Activated CD4-positive, alpha-beta T cell treated with anti-CD3 and anti-CD28 coated beads, Interleukin-2, amount 10 ng/mL, durations not matched to agents 24 days and 14 days (primary cell): ENCODE results near the gene FARP2. TPM values are rescaled to one million over a fixed set of nuclear protein-coding genes. Genes with fewer than 3 reads are reported as not detected.

ENCODE experiments used
- DNase-seq: peaks from one replicate; pipeline ENCODE4 v3.0.0; 2022
- H3K27ac Mint-ChIP-seq: one replicate; pipeline ENCODE4 v1.8.0; 2022; ENCODE audit warnings: mild to moderate bottlenecking, mixed read lengths
- H3K27me3 Mint-ChIP-seq: one replicate; pipeline ENCODE4 v1.8.0; 2022; ENCODE audit warnings: mixed read lengths
- H3K36me3 Mint-ChIP-seq: one replicate; pipeline ENCODE4 v1.8.0; 2022; ENCODE audit warnings: low read depth, mild to moderate bottlenecking, mixed read lengths
- H3K4me1 Mint-ChIP-seq: one replicate; pipeline ENCODE4 v1.8.0; 2021; ENCODE audit warnings: mixed read lengths
- H3K4me3 Mint-ChIP-seq: one replicate; pipeline ENCODE4 v1.8.0; 2022; ENCODE audit warnings: mild to moderate bottlenecking, moderate library complexity, mixed read lengths
- H3K9me3 Mint-ChIP-seq: one replicate; pipeline ENCODE4 v1.8.0; 2021; ENCODE audit warnings: mixed read lengths
- intact Hi-C: fragments of 100-400 bp; cut with micrococcal nuclease; formaldehyde crosslinking; loops from one replicate; pipeline ENCODE4 v1.15.1; 2023
- total RNA-seq: library from RNA; stranded (reverse); gene quantifications from 2 replicates; pipeline ENCODE4 v1.2.3, GENCODE V29; 2022

The FARP2 gene
- total RNA-seq, 1 donor from 2014 or later = 36.5 TPM

GRCh38 chr2:241492174-241492565 is 136.1 kb downstream of the FARP2 start:
- no peaks in the 10 kb centered on the region for H3K4me1 Mint-ChIP-seq
- intact Hi-C loops = no loop called here
- H3K27ac Mint-ChIP-seq = no peak overlapping the region
- H3K36me3 Mint-ChIP-seq = peaks cover 9% of the 10 kb centered on the region
- H3K9me3 Mint-ChIP-seq = no peaks in the 10 kb centered on the region
- no peaks in the 10 kb centered on the region for H3K27me3 Mint-ChIP-seq
- H3K4me3 Mint-ChIP-seq = no peak overlapping the region
- no peak for DNase-seq

GRCh38 chr2:241493092-241493491 is 137.0 kb downstream of the FARP2 start:
- no peaks in the 10 kb centered on the region for H3K9me3 Mint-ChIP-seq
- H3K36me3 Mint-ChIP-seq = peaks cover 11% of the 10 kb centered on the region
- H3K4me3 Mint-ChIP-seq = no peak overlapping the region
- H3K4me1 Mint-ChIP-seq = no peaks in the 10 kb centered on the region
- no peak overlapping the region for H3K27ac Mint-ChIP-seq
- H3K27me3 Mint-ChIP-seq = no peaks in the 10 kb centered on the region
- DNase-seq = no peak
- intact Hi-C loops = no loop called here

GRCh38 chr2:241494311-241494908 is 138.3 kb downstream of the FARP2 start:
- Mint-ChIP-seq H3K36me3 (peaks cover 11% of the 10 kb centered on the region), H3K4me1 (no peaks in the 10 kb centered on the region), H3K27ac (no peak overlapping the region), H3K4me3 (no peak overlapping the region), H3K9me3 (no peaks in the 10 kb centered on the region), H3K27me3 (no peaks in the 10 kb centered on the region)
- intact Hi-C loops = no loop called here
- DNase-seq = no peak

- Mint-ChIP-seq H3K4me3 (no peak overlapping the region), H3K36me3 (peaks cover 11% of the 10 kb centered on the region), H3K9me3 (no peaks in the 10 kb centered on the region), H3K4me1 (no peaks in the 10 kb centered on the region), H3K27ac (no peak overlapping the region), H3K27me3 (no peaks in the 10 kb centered on the region)
- intact Hi-C loops = no loop called here
- DNase-seq = no peak
Observed at GRCh38 chr2:241495172-241496002, 139.3 kb downstream of the FARP2 start.

GRCh38 chr2:241496003-241496707 is 140.1 kb downstream of the FARP2 start:
- intact Hi-C loops = no loop called here
- Mint-ChIP-seq H3K27ac (no peak overlapping the region), H3K27me3 (no peaks in the 10 kb centered on the region), H3K4me3 (no peak overlapping the region), H3K9me3 (no peaks in the 10 kb centered on the region), H3K4me1 (no peaks in the 10 kb centered on the region), H3K36me3 (peaks cover 11% of the 10 kb centered on the region)
- DNase-seq = no peak

- H3K4me1 Mint-ChIP-seq = no peaks in the 10 kb centered on the region
- intact Hi-C loops = no loop called here
- no peak for DNase-seq
- H3K27ac Mint-ChIP-seq = no peak overlapping the region
- peaks cover 11% of the 10 kb centered on the region for H3K36me3 Mint-ChIP-seq
- H3K4me3 Mint-ChIP-seq = no peak overlapping the region
- no peaks in the 10 kb centered on the region for H3K9me3 Mint-ChIP-seq
- H3K27me3 Mint-ChIP-seq = no peaks in the 10 kb centered on the region
Observed at GRCh38 chr2:241496904-241497877, 141.1 kb downstream of the FARP2 start.

GRCh38 chr2:241498115-241499070 is 142.3 kb downstream of the FARP2 start:
- Mint-ChIP-seq H3K4me1 (no peaks in the 10 kb centered on the region), H3K27me3 (no peaks in the 10 kb centered on the region), H3K9me3 (no peaks in the 10 kb centered on the region), H3K36me3 (peaks cover 10% of the 10 kb centered on the region), H3K4me3 (no peak overlapping the region), H3K27ac (peak overlapping the region; percentile 37)
- DNase-seq = no peak
- intact Hi-C loops = no loop called here

GRCh38 chr2:241499146-241499965 is 143.3 kb downstream of the FARP2 start:
- DNase-seq = no peak
- H3K9me3 Mint-ChIP-seq = no peaks in the 10 kb centered on the region
- peaks cover 10% of the 10 kb centered on the region for H3K36me3 Mint-ChIP-seq
- H3K4me3 Mint-ChIP-seq = no peak overlapping the region
- intact Hi-C loops = no loop called here
- H3K27ac Mint-ChIP-seq = no peak overlapping the region
- H3K27me3 Mint-ChIP-seq = no peaks in the 10 kb centered on the region
- no peaks in the 10 kb centered on the region for H3K4me1 Mint-ChIP-seq

GRCh38 chr2:241500016-241500415 is 143.9 kb downstream of the FARP2 start:
- Mint-ChIP-seq H3K27ac (no peak overlapping the region), H3K9me3 (no peaks in the 10 kb centered on the region), H3K4me3 (no peak overlapping the region), H3K36me3 (peaks cover 9% of the 10 kb centered on the region), H3K4me1 (no peaks in the 10 kb centered on the region), H3K27me3 (no peaks in the 10 kb centered on the region)
- DNase-seq = no peak
- intact Hi-C loops = loop anchor here (10.0 kb wide), 1 partner anchor 115 kb away; no protein-coding TSS in a partner anchor

GRCh38 chr2:241500431-241500975 is 144.4 kb downstream of the FARP2 start:
- Mint-ChIP-seq H3K27ac (no peak overlapping the region), H3K4me3 (no peak overlapping the region)
- DNase-seq = no peak

GRCh38 chr2:241501099-241501541 is 145.0 kb downstream of the FARP2 start:
- Mint-ChIP-seq H3K36me3 (peaks cover 4% of the 10 kb centered on the region), H3K27ac (no peak overlapping the region), H3K4me3 (no peak overlapping the region), H3K27me3 (no peaks in the 10 kb centered on the region), H3K4me1 (peaks cover 3% of the 10 kb centered on the region), H3K9me3 (no peaks in the 10 kb centered on the region)
- DNase-seq = no peak
- intact Hi-C loops = loop anchor here (10.0 kb wide), 1 partner anchor 114 kb away; no protein-coding TSS in a partner anchor

More at GRCh38 chr2:241500431-241500975, 144.4 kb downstream of the FARP2 start:
- Mint-ChIP-seq H3K36me3 (peaks cover 4% of the 10 kb centered on the region), H3K27me3 (no peaks in the 10 kb centered on the region), H3K9me3 (no peaks in the 10 kb centered on the region), H3K4me1 (peaks cover 3% of the 10 kb centered on the region)
- intact Hi-C loops = loop anchor here (10.0 kb wide), 1 partner anchor 114 kb away; no protein-coding TSS in a partner anchor
